Ureter (tissue), 1 donor: ENCODE results near the gene CDK15. TPM values are rescaled to one million over a fixed set of nuclear protein-coding genes. Genes with fewer than 3 reads are reported as not detected.
"Not testable (repeated sequence)": the region's sequence is repeated elsewhere in the genome, so short reads cannot be mapped to it uniquely, and the experiment has no call there.

Experiments
- DNase-seq: peaks from one replicate; pipeline ENCODE4 v3.0.0-alpha.2; 2020; ENCODE audit warnings: low spot score
- total RNA-seq: library from RNA; stranded (reverse); gene quantifications from one replicate; pipeline ENCODE4 v1.2.4, GENCODE V29; 2023
- donor health status: DM: yes; HTN: yes; CAD: no.

The CDK15 gene
- total RNA-seq: 2.3 TPM

GRCh38 chr2:201806442-201807170 lies at the start of gene CDK15:
Gene CDK15 (plus strand): TSS chr2:201806537. CDS start chr2:201806665, 128 bp downstream.
- DNase-seq: no peak

- no peak for DNase-seq
These were observed 48.1 kb upstream of the CDK15 start for GRCh38 chr2:201758234-201758633.

- DNase-seq: no peak
These were observed 47.5 kb upstream of the CDK15 start for GRCh38 chr2:201758873-201759272.

GRCh38 chr2:201759567-201759966 lies 46.8 kb upstream of the CDK15 start:
- DNase-seq: no peak

GRCh38 chr2:201761101-201761500 lies 45.2 kb upstream of the CDK15 start:
- no peak for DNase-seq

GRCh38 chr2:201764469-201764868 lies 41.9 kb upstream of the CDK15 start:
- not testable (repeated sequence) for DNase-seq

GRCh38 chr2:201765799-201766198 lies 40.5 kb upstream of the CDK15 start:
- DNase-seq: no peak

GRCh38 chr2:201768918-201769317 lies 37.4 kb upstream of the CDK15 start:
- no peak for DNase-seq

GRCh38 chr2:201769666-201770373 lies 36.5 kb upstream of the CDK15 start:
- DNase-seq: no peak

- DNase-seq: no peak
These were observed 32.3 kb upstream of the CDK15 start for GRCh38 chr2:201773990-201774389.

- DNase-seq: no peak
These were observed 31.8 kb upstream of the CDK15 start for GRCh38 chr2:201774546-201774945.

- no peak for DNase-seq
These were observed 31.0 kb upstream of the CDK15 start for GRCh38 chr2:201775326-201775725.

- no peak for DNase-seq
These were observed 29.3 kb upstream of the CDK15 start for GRCh38 chr2:201777043-201777442.

GRCh38 chr2:201777869-201778268 lies 28.5 kb upstream of the CDK15 start:
- no peak for DNase-seq

GRCh38 chr2:201779901-201780673 lies 26.2 kb upstream of the CDK15 start:
- DNase-seq: peak; percentile 45

- peak; percentile 97 for DNase-seq
These were observed 25.5 kb upstream of the CDK15 start, which contains the start of gene ALS2 for GRCh38 chr2:201780674-201781493. Gene ALS2 (minus strand): TSS chr2:201780933. CDS start chr2:201768885, 12,048 bp downstream.

GRCh38 chr2:201781557-201782051 lies 24.7 kb upstream of the CDK15 start:
- no peak for DNase-seq

- DNase-seq: no peak
These were observed 21.8 kb upstream of the CDK15 start for GRCh38 chr2:201784563-201784962.

GRCh38 chr2:201785135-201785534 lies 21.2 kb upstream of the CDK15 start:
- no peak for DNase-seq

- no peak for DNase-seq
These were observed 19.9 kb upstream of the CDK15 start for GRCh38 chr2:201786471-201786870.

- no peak for DNase-seq
These were observed 18.0 kb upstream of the CDK15 start for GRCh38 chr2:201788371-201788770.
